Measurements from ENCODE around the gene MRPL21.

Gene MRPL21

GRCh38 chr11:68903288-68904247 is at the start of gene MRPL21, which contains the start of gene IGHMBP2:
Gene MRPL21 (minus strand): TSS chr11:68903832. CDS start chr11:68903810, 22 bp downstream.
Gene IGHMBP2 (plus strand): TSS chr11:68903891. CDS start chr11:68903953, 62 bp downstream.
- peak; percentile 54 for DNase-seq

GRCh38 chr11:68950762-68951161 is 47.1 kb upstream of the MRPL21 start:
- no peak for DNase-seq

GRCh38 chr11:68950270-68950669 is 46.6 kb upstream of the MRPL21 start:
- DNase-seq, result no peak

- no peak for DNase-seq
Measured at GRCh38 chr11:68948935-68949334, 45.3 kb upstream of the MRPL21 start.

GRCh38 chr11:68948496-68948895 is 44.9 kb upstream of the MRPL21 start:
- DNase-seq, result no peak

GRCh38 chr11:68947151-68947550 is 43.5 kb upstream of the MRPL21 start:
- no peak for DNase-seq

GRCh38 chr11:68946416-68947090 is 42.9 kb upstream of the MRPL21 start:
- peak; percentile 77 for DNase-seq

GRCh38 chr11:68942751-68943271 is 39.2 kb upstream of the MRPL21 start:
- no peak for DNase-seq

- DNase-seq, result no peak
Measured at GRCh38 chr11:68942095-68942620, 38.5 kb upstream of the MRPL21 start.

- DNase-seq, result no peak
Measured at GRCh38 chr11:68941324-68942094, 37.9 kb upstream of the MRPL21 start.

- no peak for DNase-seq
Measured at GRCh38 chr11:68940651-68941323, 37.2 kb upstream of the MRPL21 start.

- DNase-seq, result no peak
Measured at GRCh38 chr11:68939583-68940555, 36.2 kb upstream of the MRPL21 start.

- DNase-seq, result no peak
Measured at GRCh38 chr11:68938816-68939582, 35.4 kb upstream of the MRPL21 start.

GRCh38 chr11:68938088-68938487 is 34.5 kb upstream of the MRPL21 start:
- DNase-seq, result no peak

- no peak for DNase-seq
Measured at GRCh38 chr11:68936676-68937620, 33.3 kb upstream of the MRPL21 start.

- no peak for DNase-seq
Measured at GRCh38 chr11:68936358-68936636, 32.7 kb upstream of the MRPL21 start.

GRCh38 chr11:68935516-68936357 is 32.1 kb upstream of the MRPL21 start:
- DNase-seq, result no peak

- DNase-seq, result no peak
Measured at GRCh38 chr11:68935066-68935465, 31.4 kb upstream of the MRPL21 start.

Measured in kidney glomerular epithelial cell (primary cell).